Effector memory CD8-positive, alpha-beta T cell (primary cell): ENCODE measurements around the gene TYRP1.
"Not testable (repeated sequence)": the region's sequence is repeated elsewhere in the genome, so short reads cannot be mapped to it uniquely, and the experiment has no call there.

Experiments
- ATAC-seq: fragments of 150-1000 bp; cut with Tn5 transposase; replicated peaks from 2 replicates; pipeline ENCODE4 v1.10.0; 2021; ENCODE audit warnings: mild to moderate bottlenecking, moderate library complexity
- DNase-seq, 3 experiments: peaks; one replicate each; pipeline ENCODE4 v3.0.0; 2021
- H3K27ac Mint-ChIP-seq, 2 donors: one replicate each; pipeline ENCODE4 v1.8.0; 2022; ENCODE audit warnings: mild to moderate bottlenecking in 2 of 2, mixed read lengths in 2 of 2, moderate library complexity in 2 of 2
- H3K27me3 Mint-ChIP-seq, 2 donors: one replicate each; pipeline ENCODE4 v1.8.0; 2022; ENCODE audit warnings: mixed read lengths in 2 of 2
- H3K36me3 Mint-ChIP-seq: one replicate; pipeline ENCODE4 v1.8.0; 2022; ENCODE audit warnings: mild to moderate bottlenecking, moderate library complexity, mixed read lengths; ENCODE audit not compliant: insufficient read depth
- H3K4me1 Mint-ChIP-seq, 2 donors: one replicate each; pipeline ENCODE4 v1.8.0; 2022; ENCODE audit warnings: low read depth in 2 of 2, mixed read lengths in 2 of 2
- H3K4me3 Mint-ChIP-seq, 2 donors: one replicate each; pipeline ENCODE4 v1.8.0; 2022; ENCODE audit warnings: mild to moderate bottlenecking in 2 of 2, mixed read lengths in 2 of 2, moderate library complexity in 2 of 2
- H3K9me3 Mint-ChIP-seq, 2 donors: one replicate each; pipeline ENCODE4 v1.8.0; 2022; ENCODE audit warnings: mixed read lengths in 2 of 2

TYRP1 gene

GRCh38 chr9:12677462-12678126, 15.6 kb upstream of the TYRP1 start:
- H3K4me1 Mint-ChIP-seq, ATAC-seq, H3K4me3 Mint-ChIP-seq, H3K36me3 Mint-ChIP-seq, H3K27ac Mint-ChIP-seq, H3K27me3 Mint-ChIP-seq, DNase-seq, H3K9me3 Mint-ChIP-seq: not testable (repeated sequence)

- peaks cover 7 to 12% of the 10 kb centered on the region in 2 donors for H3K9me3 Mint-ChIP-seq
- H3K4me1 Mint-ChIP-seq: no peaks in the 10 kb centered on the region
- H3K27me3 Mint-ChIP-seq: no peaks in the 10 kb centered on the region
- H3K4me3 Mint-ChIP-seq: no peak overlapping the region
- no peak for ATAC-seq
- H3K27ac Mint-ChIP-seq: no peak overlapping the region
- DNase-seq: no peak
- no peaks in the 10 kb centered on the region for H3K36me3 Mint-ChIP-seq
These were observed 12.8 kb upstream of the TYRP1 start for GRCh38 chr9:12680341-12680740.

GRCh38 chr9:12680757-12681156, 12.4 kb upstream of the TYRP1 start:
- no peak for DNase-seq
- Mint-ChIP-seq H3K4me3 (no peak overlapping the region), H3K27ac (no peak overlapping the region), H3K9me3 (peaks cover 7 to 12% of the 10 kb centered on the region in 2 donors), H3K36me3 (no peaks in the 10 kb centered on the region), H3K27me3 (no peaks in the 10 kb centered on the region), H3K4me1 (no peaks in the 10 kb centered on the region)
- no peak for ATAC-seq

- H3K27me3 Mint-ChIP-seq: no peaks in the 10 kb centered on the region
- H3K4me3 Mint-ChIP-seq: no peak overlapping the region
- H3K9me3 Mint-ChIP-seq: peaks cover 7 to 12% of the 10 kb centered on the region in 2 donors
- no peaks in the 10 kb centered on the region for H3K4me1 Mint-ChIP-seq
- H3K27ac Mint-ChIP-seq: no peak overlapping the region
- H3K36me3 Mint-ChIP-seq: no peaks in the 10 kb centered on the region
- no peak for DNase-seq
- no peak for ATAC-seq
These were observed 11.6 kb upstream of the TYRP1 start for GRCh38 chr9:12681620-12682019.

GRCh38 chr9:12684974-12685373, 8.2 kb upstream of the TYRP1 start:
- no peak overlapping the region for H3K27ac Mint-ChIP-seq
- no peaks in the 10 kb centered on the region for H3K27me3 Mint-ChIP-seq
- peaks cover 5 to 10% of the 10 kb centered on the region in 2 donors for H3K9me3 Mint-ChIP-seq
- H3K4me3 Mint-ChIP-seq: no peak overlapping the region
- no peak for DNase-seq
- H3K4me1 Mint-ChIP-seq: no peaks in the 10 kb centered on the region
- H3K36me3 Mint-ChIP-seq: no peaks in the 10 kb centered on the region
- no peak for ATAC-seq

GRCh38 chr9:12689233-12689632, 4.0 kb upstream of the TYRP1 start:
- Mint-ChIP-seq H3K9me3 (peaks cover 4 to 6% of the 10 kb centered on the region in 2 donors), H3K4me3 (no peak overlapping the region), H3K36me3 (no peaks in the 10 kb centered on the region), H3K27me3 (no peaks in the 10 kb centered on the region), H3K4me1 (no peaks in the 10 kb centered on the region), H3K27ac (no peak overlapping the region)
- no peak for DNase-seq
- no peak for ATAC-seq

- no peak overlapping the region for H3K27ac Mint-ChIP-seq
- H3K9me3 Mint-ChIP-seq: peaks cover 3 to 6% of the 10 kb centered on the region in 2 donors
- ATAC-seq (no peak), DNase-seq (no peak)
- H3K36me3 Mint-ChIP-seq: no peaks in the 10 kb centered on the region
- H3K4me1 Mint-ChIP-seq: no peaks in the 10 kb centered on the region
- H3K4me3 Mint-ChIP-seq: no peak overlapping the region
- H3K27me3 Mint-ChIP-seq: no peaks in the 10 kb centered on the region
These were observed 828 bp downstream of the TYRP1 start for GRCh38 chr9:12694013-12694412.

- no peak for ATAC-seq
- peaks cover 6 to 7% of the 10 kb centered on the region in 2 donors for H3K9me3 Mint-ChIP-seq
- H3K27me3 Mint-ChIP-seq: no peaks in the 10 kb centered on the region
- no peak for DNase-seq
- H3K4me1 Mint-ChIP-seq: no peaks in the 10 kb centered on the region
- H3K36me3 Mint-ChIP-seq: no peaks in the 10 kb centered on the region
- no peak overlapping the region for H3K4me3 Mint-ChIP-seq
- no peak overlapping the region for H3K27ac Mint-ChIP-seq
These were observed 2.3 kb downstream of the TYRP1 start for GRCh38 chr9:12695474-12695873.

GRCh38 chr9:12696931-12697622, 3.9 kb downstream of the TYRP1 start:
- no peaks in the 10 kb centered on the region for H3K36me3 Mint-ChIP-seq
- H3K27me3 Mint-ChIP-seq: no peaks in the 10 kb centered on the region
- H3K4me3 Mint-ChIP-seq: no peak overlapping the region
- ATAC-seq (no peak), DNase-seq (no peak)
- H3K9me3 Mint-ChIP-seq: peaks cover 9 to 11% of the 10 kb centered on the region in 2 donors
- no peaks in the 10 kb centered on the region for H3K4me1 Mint-ChIP-seq
- H3K27ac Mint-ChIP-seq: no peak overlapping the region

- ATAC-seq (no peak), DNase-seq (no peak)
- Mint-ChIP-seq H3K9me3 (peaks cover 9 to 11% of the 10 kb centered on the region in 2 donors), H3K27ac (no peak overlapping the region), H3K4me3 (no peak overlapping the region), H3K27me3 (no peaks in the 10 kb centered on the region), H3K36me3 (no peaks in the 10 kb centered on the region), H3K4me1 (no peaks in the 10 kb centered on the region)
These were observed 4.5 kb downstream of the TYRP1 start for GRCh38 chr9:12697719-12698118.

- no peak overlapping the region for H3K27ac Mint-ChIP-seq
- H3K4me1 Mint-ChIP-seq: no peaks in the 10 kb centered on the region
- H3K36me3 Mint-ChIP-seq: no peaks in the 10 kb centered on the region
- ATAC-seq (no peak), DNase-seq (no peak)
- no peaks in the 10 kb centered on the region for H3K27me3 Mint-ChIP-seq
- H3K9me3 Mint-ChIP-seq: peaks cover 9 to 11% of the 10 kb centered on the region in 2 donors
- H3K4me3 Mint-ChIP-seq: no peak overlapping the region
These were observed 5.1 kb downstream of the TYRP1 start for GRCh38 chr9:12698266-12698665.

GRCh38 chr9:12698986-12699385, 5.8 kb downstream of the TYRP1 start:
- Mint-ChIP-seq H3K36me3 (no peaks in the 10 kb centered on the region), H3K27ac (no peak overlapping the region), H3K27me3 (no peaks in the 10 kb centered on the region), H3K4me3 (no peak overlapping the region), H3K4me1 (no peaks in the 10 kb centered on the region), H3K9me3 (peaks cover 11% of the 10 kb centered on the region in 2 donors)
- DNase-seq (no peak), ATAC-seq (no peak)

GRCh38 chr9:12699529-12699928, 6.3 kb downstream of the TYRP1 start:
- ATAC-seq: no peak
- no peaks in the 10 kb centered on the region for H3K4me1 Mint-ChIP-seq
- no peak overlapping the region for H3K4me3 Mint-ChIP-seq
- no peaks in the 10 kb centered on the region for H3K27me3 Mint-ChIP-seq
- no peaks in the 10 kb centered on the region for H3K36me3 Mint-ChIP-seq
- no peak for DNase-seq
- H3K27ac Mint-ChIP-seq: no peak overlapping the region
- H3K9me3 Mint-ChIP-seq: peaks cover 9 to 11% of the 10 kb centered on the region in 2 donors

GRCh38 chr9:12701126-12701525, 7.9 kb downstream of the TYRP1 start:
- H3K27ac Mint-ChIP-seq: no peak overlapping the region
- peaks cover 9 to 11% of the 10 kb centered on the region in 2 donors for H3K9me3 Mint-ChIP-seq
- H3K36me3 Mint-ChIP-seq: no peaks in the 10 kb centered on the region
- DNase-seq (no peak), ATAC-seq (no peak)
- no peak overlapping the region for H3K4me3 Mint-ChIP-seq
- H3K27me3 Mint-ChIP-seq: no peaks in the 10 kb centered on the region
- H3K4me1 Mint-ChIP-seq: no peaks in the 10 kb centered on the region
